Activated T-cell treated with anti-CD3 and anti-CD28 coated beads, Interleukin-2, amount 50 U/mL, for 48 hours (primary cell): ENCODE results near the gene KRTAP5-3.
"Not testable (repeated sequence)": the region's sequence is repeated elsewhere in the genome, so short reads cannot be mapped to it uniquely, and the experiment has no call there.

ENCODE experiments used
- DNase-seq, 2 experiments: peaks; one replicate each; pipeline ENCODE4 v3.0.0-alpha.2; 2020

The KRTAP5-3 gene

DNA sequence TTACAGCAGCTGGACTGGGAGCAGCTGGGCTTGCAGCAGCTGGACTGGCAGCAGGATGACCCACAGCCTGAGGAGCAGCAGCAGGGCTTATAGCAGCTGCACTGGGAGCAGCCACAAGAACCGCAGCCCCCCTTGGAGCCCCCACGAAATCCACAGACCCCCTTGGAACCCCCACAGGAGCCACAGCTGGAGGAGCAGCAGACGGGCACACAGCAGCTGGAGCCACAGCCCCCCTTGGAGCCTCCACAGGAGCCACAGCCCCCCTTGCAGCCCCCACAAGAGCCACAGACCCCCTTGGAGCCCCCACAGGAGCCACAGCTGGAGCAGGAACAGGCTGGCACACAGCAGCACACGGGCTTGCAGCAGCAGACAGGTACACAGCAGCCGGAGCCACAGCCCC is 362 bp downstream of the KRTAP5-3 start:
- DNase-seq: not testable (repeated sequence)

DNA sequence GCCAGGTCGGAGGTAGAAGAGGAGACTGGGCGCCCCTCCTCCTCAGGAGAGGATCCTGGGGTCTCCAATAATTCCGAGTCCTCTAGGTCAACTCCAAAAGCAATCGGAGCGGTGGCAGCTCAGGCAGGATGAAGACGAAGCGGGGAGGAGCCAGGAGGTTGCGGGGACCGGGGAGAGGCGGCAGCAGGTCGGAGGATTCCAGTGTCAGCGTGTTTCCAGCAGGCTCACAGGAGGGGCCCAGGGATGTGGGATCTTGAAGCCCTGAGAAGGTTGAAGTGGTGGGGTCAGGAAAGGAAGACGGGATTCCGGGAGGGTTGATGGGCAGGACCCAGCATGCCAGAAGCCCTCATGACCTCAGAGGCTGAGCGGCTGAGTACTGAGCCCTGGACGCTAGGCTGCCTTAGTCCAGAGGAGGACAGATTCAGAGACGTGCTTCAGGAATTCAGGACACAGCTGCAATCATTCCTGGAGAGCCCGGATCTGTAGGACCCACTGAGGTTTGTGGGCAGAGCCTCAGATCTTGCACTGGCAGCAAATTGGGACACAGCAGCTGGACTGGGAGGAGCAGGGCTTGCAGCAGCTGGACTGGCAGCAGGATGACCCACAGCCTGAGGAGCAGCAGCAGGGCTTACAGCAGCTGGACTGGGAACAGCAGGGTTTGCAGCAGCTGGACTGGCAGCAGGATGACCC is 962 bp downstream of the KRTAP5-3 start:
- not testable (repeated sequence) for DNase-seq

DNA sequence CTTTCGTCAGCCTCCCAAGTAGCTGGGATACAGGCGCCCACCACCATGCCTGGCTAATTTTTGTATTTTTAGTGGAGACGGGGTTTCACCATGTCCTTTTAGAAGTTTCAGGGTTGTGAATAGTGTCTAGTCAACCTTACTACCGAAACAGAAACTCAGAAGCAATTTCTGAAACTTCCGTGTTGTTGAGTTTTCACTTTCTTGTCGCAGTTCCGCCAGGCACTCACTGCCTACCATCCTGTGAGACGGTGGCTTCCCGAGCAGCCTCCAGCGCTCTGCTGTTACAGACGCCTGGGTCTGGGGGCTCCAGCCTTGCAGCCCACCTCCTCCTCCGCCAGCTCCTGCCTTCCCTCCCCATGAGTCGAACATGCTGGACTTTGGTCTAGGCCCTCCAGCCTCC is 2.3 kb downstream of the KRTAP5-3 start:
- not testable (repeated sequence) for DNase-seq

DNA sequence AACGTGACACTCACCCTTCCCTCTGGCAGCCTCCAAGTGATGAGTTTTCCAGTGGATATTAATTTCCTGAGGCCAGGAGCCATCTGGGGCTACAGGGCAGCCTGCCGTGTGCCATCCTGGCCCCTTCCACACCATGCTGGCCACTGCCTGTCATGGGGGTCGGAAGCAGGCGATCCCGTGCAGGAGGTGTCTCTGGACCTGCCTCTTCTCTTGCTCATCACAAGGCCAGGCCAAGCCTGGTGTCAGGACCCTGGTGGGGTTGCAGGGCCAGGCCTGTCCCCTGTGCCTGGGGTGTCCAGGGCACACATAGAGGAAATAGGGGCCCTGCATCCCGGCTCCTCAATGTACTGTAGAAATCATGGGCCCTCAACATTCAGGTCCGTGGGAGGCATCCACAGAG is 3.6 kb downstream of the KRTAP5-3 start:
- no peak for DNase-seq

DNA sequence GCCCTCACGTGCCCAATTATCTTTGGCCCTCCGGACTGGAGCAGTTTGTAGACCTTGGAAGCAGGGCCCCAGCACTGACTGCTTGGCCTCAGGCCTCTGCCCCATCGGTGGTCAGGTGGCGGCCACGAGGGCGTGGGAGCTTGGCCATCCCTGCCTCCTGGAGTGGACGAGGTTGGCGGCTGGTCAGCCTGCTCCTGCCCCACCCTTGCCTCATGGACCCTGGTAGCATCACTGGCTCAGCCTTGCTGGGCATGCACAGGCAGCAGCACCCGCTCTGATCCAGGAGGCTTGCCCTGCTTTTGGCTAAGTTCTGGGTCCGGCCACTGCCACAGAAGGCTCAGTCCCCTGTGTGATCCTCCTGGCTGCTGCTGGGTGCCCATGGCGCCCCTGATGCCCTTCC is 4.1 kb downstream of the KRTAP5-3 start:
- DNase-seq: no peak

DNA sequence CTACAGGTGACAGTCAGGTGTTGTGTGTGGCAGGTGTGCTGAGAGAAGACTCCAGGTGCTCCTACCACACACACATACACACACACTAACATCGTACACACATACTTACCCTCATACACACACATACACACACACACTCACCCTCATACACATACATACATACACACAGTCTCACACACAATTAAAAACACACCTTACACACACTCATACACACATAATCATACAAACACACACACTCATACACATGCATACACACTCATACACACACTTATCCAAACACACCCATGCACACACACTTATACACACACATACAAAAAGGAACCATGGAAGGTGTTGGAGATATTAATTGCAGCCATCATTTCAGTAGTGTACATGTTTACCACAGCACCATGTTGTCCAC is 4.6 kb downstream of the KRTAP5-3 start:
- no peak for DNase-seq

DNA sequence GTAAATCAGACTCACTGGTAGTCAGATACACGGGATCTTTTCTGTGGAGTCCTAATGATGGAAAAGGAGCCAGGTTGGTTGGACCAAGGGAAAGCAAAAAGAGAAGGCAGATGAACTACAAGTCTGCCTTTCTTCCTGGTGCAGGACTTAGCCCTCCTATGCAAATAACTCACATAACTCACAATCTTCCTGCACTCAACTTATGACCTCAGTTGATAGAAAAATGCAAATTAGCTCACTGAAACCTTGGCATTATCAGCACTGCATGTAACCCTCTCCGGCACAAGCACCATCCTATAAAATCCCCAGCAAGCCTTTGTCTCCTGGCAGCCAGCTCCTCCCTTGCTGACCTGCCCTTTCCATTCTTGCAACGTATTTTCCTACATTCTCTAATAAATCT is 6.6 kb downstream of the KRTAP5-3 start:
- not testable (repeated sequence) for DNase-seq

DNA sequence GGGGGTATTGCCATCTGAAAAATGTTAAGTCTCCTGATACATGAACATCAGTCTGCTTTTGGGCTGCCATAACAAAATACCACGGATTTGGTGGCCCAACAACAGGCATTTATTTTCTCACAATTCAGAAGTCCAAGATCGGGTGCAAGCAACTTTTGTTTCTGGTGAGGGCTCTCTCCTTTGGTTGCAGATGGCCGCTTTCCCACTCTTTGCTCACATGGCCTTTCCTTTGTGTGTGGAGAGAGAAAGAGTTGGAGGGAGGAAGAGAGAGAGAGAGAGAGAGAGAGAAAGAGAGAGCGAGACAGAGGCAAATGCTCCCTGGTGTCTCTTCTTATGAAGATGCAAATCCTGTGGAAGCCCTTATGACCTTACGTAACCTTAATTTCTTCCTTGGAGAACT is 7.6 kb downstream of the KRTAP5-3 start:
- no peak for DNase-seq

DNA sequence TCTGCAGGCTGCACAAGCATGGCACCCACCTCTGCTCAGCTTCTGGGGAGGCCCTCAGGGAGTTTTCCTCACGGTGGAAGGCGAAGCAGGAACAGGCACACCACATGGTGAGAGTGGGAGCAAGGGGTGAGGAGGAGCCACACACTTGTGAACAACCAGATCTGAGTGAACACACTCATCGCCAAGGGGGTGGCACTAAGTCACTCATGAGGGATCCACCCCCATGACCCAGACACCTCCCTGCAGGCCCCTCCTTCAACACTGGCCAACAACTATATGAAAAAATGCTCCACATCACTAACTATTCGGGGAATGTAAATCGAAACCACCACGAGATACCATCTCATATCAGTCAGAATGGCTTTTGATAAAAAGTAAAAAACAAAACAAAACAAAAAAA is 9.4 kb downstream of the KRTAP5-3 start:
- no peak for DNase-seq

DNA sequence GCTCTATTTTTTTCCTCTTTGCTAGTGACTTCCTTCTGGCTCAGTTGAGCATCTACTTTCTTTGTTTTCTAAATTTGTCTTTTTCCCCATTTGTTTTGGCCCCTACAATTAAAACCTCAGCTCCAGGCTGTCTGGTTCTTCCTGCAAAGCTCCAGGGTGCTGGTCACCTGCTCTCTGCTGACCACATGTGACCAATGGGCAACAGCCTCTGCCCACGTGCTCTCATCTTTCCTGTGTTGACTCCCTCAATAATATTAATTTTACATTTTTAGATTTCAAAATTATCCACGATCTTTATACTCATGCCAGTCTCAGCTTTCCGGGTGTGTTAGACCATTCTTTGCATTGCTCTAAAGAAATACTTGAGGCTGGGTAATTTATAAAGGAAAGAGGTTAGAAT is 9.9 kb downstream of the KRTAP5-3 start:
- DNase-seq: not testable (repeated sequence)

DNA sequence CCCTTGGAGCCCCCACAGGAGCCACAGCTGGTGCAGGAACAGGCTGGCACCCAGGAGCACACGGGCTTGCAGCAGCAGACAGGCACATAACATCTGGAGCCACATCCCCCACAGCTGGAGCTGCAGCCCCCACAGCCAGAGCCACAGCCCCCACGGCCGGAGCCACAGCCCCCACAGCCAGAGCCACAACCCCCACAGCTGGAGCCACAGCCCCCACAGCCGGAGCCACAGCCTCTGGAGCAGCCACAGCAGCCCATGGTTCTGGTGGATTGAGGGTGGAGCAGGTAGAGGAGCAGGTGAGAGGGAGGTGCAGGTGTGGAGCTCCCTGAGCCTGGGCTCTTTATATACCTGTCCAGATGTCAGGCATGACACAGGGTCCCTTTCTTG is 10.3 kb downstream of the KRTAP5-3 start, which contains the start of gene KRTAP5-2:
Gene KRTAP5-2 (minus strand): TSS at position 301 of the 387 bp plus-strand sequence. CDS start 44 bp downstream, at position 257.
- DNase-seq: no peak

DNA sequence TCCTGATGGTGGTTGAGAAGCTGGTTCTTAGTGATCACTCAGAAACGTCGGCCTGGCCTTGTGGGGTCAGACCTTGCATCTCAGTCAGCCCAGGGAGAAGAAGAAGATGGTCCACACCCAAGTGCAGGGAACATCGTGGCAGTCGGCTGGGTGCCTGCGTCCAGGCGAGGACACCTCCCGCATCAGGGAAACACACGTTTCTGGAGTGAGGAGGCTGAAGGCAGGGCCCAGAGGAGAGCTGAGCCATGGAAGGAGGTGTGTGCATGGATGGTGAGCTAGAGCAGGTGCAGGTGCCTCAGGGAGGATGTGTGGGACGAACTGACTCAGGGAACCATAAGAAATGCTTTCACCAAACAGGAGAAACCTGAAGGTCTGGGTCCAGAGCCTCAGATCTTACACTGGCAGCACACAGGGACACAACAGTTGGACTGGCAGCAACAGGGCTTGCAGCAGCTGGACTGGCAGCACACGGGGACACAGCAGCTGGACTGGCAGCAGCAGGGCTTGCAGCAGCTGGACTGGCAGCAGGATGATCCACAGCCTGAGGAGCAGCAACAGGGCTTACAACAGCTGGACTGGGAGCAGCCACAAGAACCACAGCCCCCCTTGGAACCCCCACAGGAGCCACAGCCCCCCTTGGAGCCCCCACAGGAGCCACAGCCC is 10.8 kb downstream of the KRTAP5-3 start:
- no peak for DNase-seq

DNA sequence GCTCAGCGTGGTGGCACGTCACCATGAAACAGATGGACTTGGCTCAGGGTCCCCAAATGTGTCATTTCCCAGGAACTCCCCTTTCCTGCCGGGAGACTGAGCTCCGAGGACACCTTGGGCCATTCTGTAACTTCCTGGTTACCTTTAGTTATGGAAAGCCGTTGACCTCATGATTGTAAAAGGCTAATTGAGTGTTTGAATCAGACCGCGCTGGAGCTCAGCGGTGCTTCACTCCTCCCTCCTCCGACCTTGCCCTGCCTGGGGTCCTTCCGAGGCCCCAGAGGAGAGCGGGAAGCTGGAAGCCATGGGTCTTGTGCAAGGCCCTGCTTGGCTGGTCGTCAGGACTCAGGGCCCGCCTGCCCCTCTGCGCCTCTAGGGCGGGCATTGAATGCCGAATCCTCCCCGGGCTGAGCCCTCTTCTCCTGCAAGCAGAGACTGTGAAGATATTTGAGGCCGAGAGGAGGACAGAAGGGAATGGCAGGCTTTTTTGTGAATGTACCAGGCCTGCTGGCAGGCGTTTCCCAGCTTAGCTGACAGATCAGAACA is 11.6 kb downstream of the KRTAP5-3 start:
- not testable (repeated sequence) for DNase-seq

DNA sequence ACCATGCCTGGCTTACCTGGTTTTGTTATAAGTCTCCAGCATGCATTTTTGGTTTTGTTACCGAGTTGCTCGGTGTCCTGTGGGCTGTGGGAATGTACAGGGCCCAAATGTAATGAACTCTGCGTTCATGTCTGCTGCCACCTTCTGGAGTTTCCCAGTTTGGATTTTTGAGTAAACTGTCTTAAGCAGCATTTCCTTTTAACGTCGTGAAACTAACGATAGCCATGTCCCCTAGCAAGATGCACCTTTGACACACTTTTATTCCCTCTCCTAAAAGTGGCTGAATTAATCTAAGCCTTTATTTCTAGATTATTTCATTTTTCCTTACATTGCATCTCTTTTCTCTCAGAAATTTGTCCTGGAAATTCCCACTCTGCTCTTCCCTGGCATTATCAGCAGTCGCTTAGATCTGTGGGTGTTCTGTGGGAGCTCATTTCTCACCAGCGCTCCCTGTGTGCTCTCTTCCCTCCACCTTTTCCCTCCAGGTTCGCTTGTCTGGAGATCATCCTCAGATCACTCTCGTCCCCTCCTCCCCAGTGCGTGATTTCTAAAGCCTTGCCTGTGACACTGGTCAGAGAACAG is 12.2 kb downstream of the KRTAP5-3 start:
- not testable (repeated sequence) for DNase-seq

DNA sequence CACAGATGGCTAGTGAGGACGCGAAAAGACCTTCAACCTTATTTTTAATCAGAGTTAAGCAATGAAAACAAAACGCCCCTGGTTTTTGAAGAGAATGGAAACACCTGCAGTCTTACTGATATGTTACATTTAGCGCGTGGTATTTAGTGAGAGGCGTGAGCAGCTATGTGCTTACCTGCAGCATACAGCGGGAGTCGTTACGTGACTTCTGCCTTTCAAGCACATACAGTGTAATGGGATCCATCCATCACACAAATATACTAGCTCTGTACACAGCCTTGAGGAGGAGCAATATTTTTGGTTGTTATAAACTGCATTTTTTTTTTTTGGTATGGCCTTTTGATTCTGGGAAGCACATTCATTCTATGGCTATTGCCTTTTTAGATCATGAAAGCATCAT is 15.6 kb downstream of the KRTAP5-3 start:
- no peak for DNase-seq

DNA sequence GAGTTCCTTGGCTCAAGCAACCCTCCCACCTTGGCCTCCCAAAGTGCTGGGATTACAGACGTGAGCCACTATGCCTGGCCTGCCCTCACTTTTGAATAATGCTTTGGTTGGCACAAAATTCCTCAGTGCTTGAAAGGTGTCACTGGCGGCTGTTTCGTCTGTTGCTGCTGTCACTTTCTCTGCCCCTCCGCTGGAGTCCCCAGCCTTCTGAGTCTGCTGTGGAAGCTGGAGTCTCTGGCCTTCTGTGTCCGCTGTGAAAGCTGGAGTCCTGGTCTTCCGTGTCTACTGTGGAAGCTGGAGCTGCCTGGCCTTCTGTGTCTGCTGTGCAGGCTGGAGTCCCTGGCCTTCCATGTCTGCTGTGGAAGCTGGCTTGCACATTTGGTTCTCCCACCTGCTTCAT is 18.3 kb downstream of the KRTAP5-3 start:
- DNase-seq: no peak

DNA sequence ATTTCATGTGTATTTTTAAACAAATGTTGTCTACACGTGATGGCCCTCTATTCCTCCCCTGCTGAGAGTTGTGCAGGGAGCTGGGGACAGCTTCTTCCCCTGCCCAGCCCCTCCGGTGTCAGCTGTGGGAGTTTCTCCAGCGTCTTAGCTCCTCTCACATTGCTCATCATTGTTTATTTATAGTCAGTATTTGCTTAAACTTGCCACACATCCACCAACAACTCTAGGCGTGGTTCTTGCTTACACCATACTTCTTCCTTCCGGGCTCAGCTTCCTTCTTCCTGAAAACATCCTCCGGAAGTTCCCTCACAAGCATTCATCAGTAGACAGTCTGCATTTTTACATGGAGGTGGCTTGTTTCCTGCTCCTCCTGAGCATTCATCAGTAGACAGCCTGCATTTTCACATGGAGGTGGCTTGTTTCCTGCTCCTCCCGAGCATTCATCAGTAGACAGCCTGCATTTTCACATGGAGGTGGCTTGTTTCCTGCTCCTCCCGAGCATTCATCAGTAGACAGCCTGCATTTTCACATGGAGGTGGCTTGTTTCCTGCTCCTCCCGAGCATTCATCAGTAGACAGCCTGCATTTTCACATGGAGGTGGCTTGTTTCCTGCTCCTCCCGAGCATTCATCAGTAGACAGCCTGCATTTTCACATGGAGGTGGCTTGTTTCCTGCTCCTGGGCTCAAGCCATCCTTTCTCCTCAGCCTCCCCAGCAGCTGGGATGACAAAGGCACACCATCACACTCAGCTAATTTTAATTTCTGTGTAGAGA is 18.9 kb downstream of the KRTAP5-3 start:
- DNase-seq: not testable (repeated sequence)

DNA sequence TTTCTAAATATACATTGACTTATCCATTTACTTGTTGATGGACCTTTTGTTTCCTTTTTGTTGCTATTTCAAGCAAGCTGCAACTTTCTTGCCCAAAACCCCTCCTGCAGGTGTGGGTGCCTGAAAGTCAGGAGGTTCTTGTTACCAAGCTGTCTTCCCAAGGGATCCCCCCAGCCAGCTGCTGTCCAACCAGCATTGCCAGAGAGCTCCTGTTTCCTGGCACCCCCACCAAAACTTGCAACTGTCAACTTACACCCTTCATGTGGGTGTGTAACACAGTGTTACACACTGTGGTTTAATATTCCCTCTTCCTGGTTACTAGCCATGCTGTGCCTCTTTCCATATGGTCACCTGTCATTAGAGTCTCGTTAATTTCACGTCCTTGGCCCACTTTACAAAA is 21.6 kb downstream of the KRTAP5-3 start:
- no peak for DNase-seq

DNA sequence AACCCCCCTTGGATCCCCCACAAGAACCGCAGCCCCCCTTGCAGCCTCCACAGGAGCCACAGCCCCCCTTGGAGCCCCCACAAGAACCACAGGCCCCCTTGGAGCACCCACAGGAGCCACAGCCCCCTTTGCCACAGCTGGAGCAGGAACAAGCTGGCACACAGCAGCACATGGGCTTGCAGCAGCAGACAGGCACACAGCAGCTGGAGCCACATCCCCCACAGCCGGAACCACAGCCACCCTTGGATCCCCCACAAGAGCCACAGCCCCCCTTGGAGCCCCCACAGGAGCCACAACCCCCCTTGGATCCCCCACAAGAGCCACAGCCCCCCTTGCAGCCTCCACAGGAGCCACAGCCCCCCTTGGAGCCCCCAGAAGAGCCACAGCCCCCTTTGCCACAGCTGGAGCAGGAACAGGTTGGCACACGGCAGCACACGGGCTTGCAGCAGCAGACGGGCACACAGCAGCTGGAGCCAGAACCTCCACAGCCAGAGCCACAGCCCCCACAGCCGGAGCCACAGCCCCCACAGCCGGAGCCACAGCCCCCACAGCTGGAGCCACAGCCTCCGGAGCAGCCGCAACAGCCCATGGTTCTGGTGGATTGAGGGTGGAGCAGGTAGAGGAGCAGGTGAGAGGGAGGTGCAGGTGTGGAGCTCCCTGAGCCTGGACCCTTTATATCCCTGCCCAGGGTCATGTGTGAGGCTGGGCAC is 23.4 kb downstream of the KRTAP5-3 start, which contains the start of gene KRTAP5-1:
Gene KRTAP5-1 (minus strand): TSS at position 623 of the 710 bp plus-strand sequence. CDS start 34 bp downstream, at position 589.
- DNase-seq: not testable (repeated sequence)

DNA sequence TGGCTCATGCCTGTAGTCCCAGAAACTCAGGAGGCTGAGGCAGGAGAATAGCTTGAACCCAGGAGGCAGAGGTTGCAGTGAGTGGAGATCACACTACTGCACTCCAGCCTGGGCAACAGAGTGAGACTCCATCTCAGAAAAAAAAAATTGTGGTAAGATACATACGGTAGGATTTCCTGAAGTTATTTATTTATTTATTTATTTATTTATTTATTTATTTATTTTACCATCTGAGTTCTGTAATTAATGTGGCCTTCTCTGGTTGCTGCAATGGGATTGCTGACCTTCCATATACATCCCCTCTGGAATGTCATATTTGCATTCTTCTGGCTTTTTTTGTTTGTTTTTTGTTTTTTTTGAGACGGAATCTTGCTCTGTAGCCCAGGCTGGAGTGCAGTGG is 25.4 kb downstream of the KRTAP5-3 start:
- DNase-seq: not testable (repeated sequence)

DNA sequence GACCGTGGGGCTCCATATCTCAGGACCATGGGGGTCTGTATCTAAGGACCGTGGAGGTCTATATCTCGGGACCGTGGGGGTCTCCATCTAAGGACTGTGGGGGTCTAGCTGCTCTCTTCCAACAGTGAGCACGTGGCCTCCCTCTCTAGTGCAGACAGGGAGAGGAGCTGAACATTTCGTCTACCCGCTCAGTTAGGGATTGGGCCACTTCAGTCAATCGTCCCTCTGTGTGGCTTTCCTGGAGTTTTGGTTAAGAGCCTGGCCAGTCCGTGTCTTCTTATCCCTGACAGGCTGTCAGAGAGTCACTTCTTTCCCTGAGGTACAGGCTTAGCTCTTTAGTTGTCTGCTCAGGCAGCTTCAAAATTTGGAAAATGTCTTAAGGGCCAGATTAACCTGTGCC is 26.3 kb downstream of the KRTAP5-3 start:
- DNase-seq: no peak

DNA sequence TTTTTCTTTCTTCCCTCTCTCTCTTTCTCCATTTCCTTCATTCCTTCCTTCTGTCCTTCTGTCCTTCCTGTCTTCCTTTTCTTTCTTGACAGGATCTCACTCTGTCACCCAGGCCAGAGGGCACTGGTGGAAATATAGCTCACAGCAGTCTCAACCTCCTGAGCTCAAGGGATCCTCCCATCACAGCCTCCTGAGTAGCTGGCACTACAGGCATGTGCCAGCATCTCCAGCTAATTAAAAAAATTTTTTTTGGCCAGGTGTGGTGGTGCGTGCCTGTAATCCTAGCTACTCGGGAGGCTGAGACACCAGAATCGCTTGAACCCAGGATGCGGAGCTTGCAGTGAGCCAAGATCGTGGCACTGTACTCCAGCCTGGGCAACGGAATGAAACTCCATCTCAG is 31.4 kb downstream of the KRTAP5-3 start:
- DNase-seq: no peak
